HG03571 (cell line): ENCODE data around the gene TGFB1.
"Not testable (repeated sequence)": the region's sequence is repeated elsewhere in the genome, so short reads cannot be mapped to it uniquely, and the experiment has no call there.

Experiments used
- ATAC-seq: cut with Tn5 transposase; IDR thresholded peaks from one replicate; pipeline ENCODE4 v1.9.1; 2021; ENCODE audit not compliant: unreplicated experiment

Gene TGFB1

GRCh38 chr19:41304706-41305483 lies 48.8 kb downstream of the TGFB1 start:
- ATAC-seq: no peak

GRCh38 chr19:41303954-41304353 lies 49.8 kb downstream of the TGFB1 start:
- ATAC-seq: no peak

GRCh38 chr19:41302624-41303351 lies 50.9 kb downstream of the TGFB1 start:
- no peak for ATAC-seq

DNA sequence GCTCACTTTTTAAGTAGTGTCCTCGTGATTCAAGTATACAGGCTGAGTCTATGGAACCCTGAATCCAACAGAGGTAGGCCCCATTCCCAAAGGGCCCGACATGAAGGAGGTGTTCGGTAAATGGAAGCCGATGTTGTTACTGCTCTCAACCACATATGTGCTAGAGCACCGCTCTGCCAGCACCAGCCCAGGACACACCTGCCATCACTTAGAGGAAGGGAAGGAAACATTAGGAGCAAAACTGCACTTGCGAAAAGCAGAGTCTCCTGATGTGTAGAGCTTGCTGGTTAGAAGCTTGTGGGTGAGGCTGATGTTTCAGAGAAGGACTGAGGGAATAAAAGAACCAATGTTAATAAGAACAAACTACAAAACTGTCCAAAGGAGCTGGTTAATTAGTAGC lies 53.2 kb downstream of the TGFB1 start:
- ATAC-seq: no peak

DNA sequence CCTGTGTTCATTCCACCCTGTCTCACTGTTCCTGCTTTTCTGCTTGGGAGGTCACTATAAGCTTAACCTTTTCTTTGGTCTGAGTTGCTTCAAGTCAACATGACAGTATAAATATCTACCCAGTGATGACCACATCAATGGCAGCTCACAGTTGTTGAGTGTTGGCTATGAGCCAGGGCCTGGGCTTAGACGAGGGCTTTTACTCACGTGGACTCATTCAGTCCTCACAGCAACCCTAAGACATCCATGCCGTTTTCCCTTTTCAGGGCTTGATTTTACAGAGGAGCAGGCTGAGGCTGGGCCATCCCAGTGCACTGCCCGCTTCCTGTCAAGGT lies 54.0 kb downstream of the TGFB1 start:
- no peak for ATAC-seq

GRCh38 chr19:41299046-41299754 lies 54.5 kb downstream of the TGFB1 start:
- ATAC-seq: no peak

DNA sequence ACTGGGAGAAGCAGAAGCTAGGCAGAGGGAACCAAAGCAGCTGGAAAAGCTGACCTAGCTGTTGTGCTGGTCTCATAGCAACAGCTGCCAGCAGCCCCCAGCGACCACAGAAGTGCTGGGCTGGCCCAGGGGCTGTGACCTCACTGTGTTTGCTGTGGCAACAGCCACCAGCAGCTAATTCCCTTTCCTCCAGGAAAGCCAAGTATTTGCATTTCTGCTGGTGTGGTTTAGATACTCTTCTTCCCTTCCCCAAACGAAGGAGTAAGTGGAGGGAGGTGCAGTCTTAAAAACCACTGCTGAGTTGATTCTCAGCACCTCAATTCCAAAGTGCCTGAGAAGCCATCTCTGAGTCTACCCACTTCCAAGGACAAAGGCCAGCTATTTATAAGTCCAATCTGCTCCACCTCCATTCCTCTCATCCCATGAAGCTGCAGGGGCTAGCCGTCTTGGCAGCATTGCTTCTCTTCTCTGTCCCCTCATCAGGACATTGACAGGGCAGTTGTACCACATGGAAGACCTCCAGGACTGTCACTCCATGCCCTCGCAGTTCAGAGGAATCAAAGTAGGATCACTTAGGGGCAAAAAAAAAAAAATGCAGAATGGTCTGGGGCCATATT lies 55.3 kb downstream of the TGFB1 start:
- no peak for ATAC-seq

DNA sequence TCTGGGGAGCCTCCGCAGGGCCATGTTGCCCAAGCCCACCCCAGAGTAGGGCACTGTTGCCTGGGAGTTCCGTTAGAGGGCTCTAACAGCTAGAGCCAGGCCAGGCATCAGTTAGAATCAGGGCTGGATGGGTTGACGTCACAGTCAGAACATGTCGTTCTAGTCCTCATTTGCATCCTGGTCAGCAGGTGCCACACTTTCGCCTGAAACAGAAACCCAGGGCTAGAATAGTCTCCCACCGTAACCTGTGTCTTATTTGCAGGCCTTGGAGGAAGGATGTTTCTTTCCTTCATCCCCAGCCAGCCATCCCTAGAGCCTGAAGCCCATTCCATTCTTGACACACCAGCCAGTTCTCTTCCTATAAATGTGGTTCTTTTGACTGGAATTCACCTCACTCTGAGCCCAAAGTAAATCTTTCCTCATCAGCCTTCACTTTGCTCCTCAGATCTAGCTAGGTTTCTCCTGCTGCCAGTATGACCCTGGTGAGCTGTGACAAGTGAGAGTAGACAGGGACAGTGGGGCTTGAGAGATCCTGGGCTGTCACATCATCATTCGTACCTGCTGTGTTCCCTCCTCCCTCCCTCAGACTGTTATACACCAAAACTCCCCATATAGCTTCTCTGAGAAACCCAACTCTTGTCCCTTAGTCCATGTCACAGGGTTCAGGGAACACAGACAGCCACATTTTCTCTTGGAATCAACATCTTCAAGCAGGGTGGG lies 55.9 kb downstream of the TGFB1 start:
- peak; percentile 65 for ATAC-seq

GRCh38 chr19:41296433-41296871 lies 57.3 kb downstream of the TGFB1 start:
- ATAC-seq: no peak

- no peak for ATAC-seq
Observed at GRCh38 chr19:41295499-41295898, 58.2 kb downstream of the TGFB1 start.

- no peak for ATAC-seq
Observed at GRCh38 chr19:41294393-41294792, 59.3 kb downstream of the TGFB1 start.

- not testable (repeated sequence) for ATAC-seq
Observed at GRCh38 chr19:41289814-41290213, 63.9 kb downstream of the TGFB1 start.

- ATAC-seq: no peak
Observed at GRCh38 chr19:41288673-41289530, 64.8 kb downstream of the TGFB1 start.
